ENCODE data around the gene EPHA6. TPM values are rescaled to one million over a fixed set of nuclear protein-coding genes. Genes with fewer than 3 reads are reported as not detected.

Gene EPHA6
- total RNA-seq, 1 experiment from 2014 or later, result 1.2 TPM

- POLR2A ChIA-PET (ENCODE audit: unreplicated experiment), result no interaction called here
- intact Hi-C loops (cut with micrococcal nuclease; ENCODE audit: unreplicated experiment), result no loop called here
- H3K9me3 ChIP-seq (ENCODE audit: insufficient read depth, low read depth), result no peaks in the 10 kb centered on the region
Measured at GRCh38 chr3:97347780-97348179, 533.4 kb downstream of the EPHA6 start.

GRCh38 chr3:97350971-97351370 is 536.6 kb downstream of the EPHA6 start:
- Histone ChIP-seq H3F3A (ENCODE audit: insufficient read depth, low read depth) (no peaks in the 10 kb centered on the region), H3K9me2 (ENCODE audit: insufficient read depth) (no peaks in the 10 kb centered on the region; the same call in 1 of the 2 replicates), H3K4me3 (no peak overlapping the region), H3K27ac (no peak overlapping the region), H3K4me2 (no peak overlapping the region), H4K20me1 (ENCODE audit: insufficient read depth) (no peaks in the 10 kb centered on the region), H3K9me3 (ENCODE audit: insufficient read depth, low read depth) (no peaks in the 10 kb centered on the region), H3K36me3 (ENCODE audit: low read depth) (no peaks in the 10 kb centered on the region), H3K27me3 (ENCODE audit: insufficient read depth, low read depth) (no peaks in the 10 kb centered on the region), H2AFZ (no peak overlapping the region), H3K79me2 (ENCODE audit: low read depth) (no peaks in the 10 kb centered on the region), H3K4me1 (replicated peaks; ENCODE audit: insufficient read depth) (no peaks in the 10 kb centered on the region)
- TF ChIP-seq CTCF (conservative IDR thresholded peaks at IDR 0.05) (no peak), EZH2 (IDR thresholded peaks at IDR 0.05; ENCODE audit: low read depth) (no peak)
- no peak for DNase-seq
- ChIA-PET CTCF (no interaction called here), POLR2A (ENCODE audit: unreplicated experiment) (no interaction called here)
- intact Hi-C loops (cut with micrococcal nuclease; ENCODE audit: unreplicated experiment), result no loop called here
- BruUV-seq (replicated peaks), result no TSS peak

More at GRCh38 chr3:97347780-97348179, 533.4 kb downstream of the EPHA6 start:
- Histone ChIP-seq H3F3A (ENCODE audit: insufficient read depth, low read depth) (no peaks in the 10 kb centered on the region), H4K20me1 (ENCODE audit: insufficient read depth) (no peaks in the 10 kb centered on the region), H3K9me2 (ENCODE audit: insufficient read depth) (no peaks in the 10 kb centered on the region), H3K4me2 (no peak overlapping the region), H3K79me2 (ENCODE audit: low read depth) (no peaks in the 10 kb centered on the region), H3K36me3 (ENCODE audit: low read depth) (no peaks in the 10 kb centered on the region), H3K4me1 (replicated peaks; ENCODE audit: insufficient read depth) (no peaks in the 10 kb centered on the region), H3K4me3 (no peak overlapping the region), H3K27me3 (ENCODE audit: insufficient read depth, low read depth) (no peaks in the 10 kb centered on the region), H2AFZ (no peak overlapping the region), H3K27ac (no peak overlapping the region)
- no peak for DNase-seq
- CTCF ChIA-PET, result no interaction called here
- BruUV-seq (replicated peaks), result no TSS peak
- no peak for TF ChIP-seq CTCF (conservative IDR thresholded peaks at IDR 0.05)
- TF ChIP-seq EZH2 (IDR thresholded peaks at IDR 0.05; ENCODE audit: low read depth), result no peak

GRCh38 chr3:97353176-97353575 is 538.8 kb downstream of the EPHA6 start:
- H4K20me1 ChIP-seq (ENCODE audit: insufficient read depth), result no peaks in the 10 kb centered on the region
- no peak overlapping the region for H2AFZ ChIP-seq
- ChIA-PET CTCF (no interaction called here), POLR2A (ENCODE audit: unreplicated experiment) (no interaction called here)
- BruUV-seq (replicated peaks), result no TSS peak
- no peaks in the 10 kb centered on the region for H3K36me3 ChIP-seq (ENCODE audit: low read depth)
- H3K4me2 ChIP-seq, result no peak overlapping the region
- no peaks in the 10 kb centered on the region for H3F3A ChIP-seq (ENCODE audit: insufficient read depth, low read depth)
- H3K9me3 ChIP-seq (ENCODE audit: insufficient read depth, low read depth), result no peaks in the 10 kb centered on the region
- H3K9me2 ChIP-seq (ENCODE audit: insufficient read depth), result no peaks in the 10 kb centered on the region; the same call in 1 of the 2 replicates
- no peaks in the 10 kb centered on the region for H3K79me2 ChIP-seq (ENCODE audit: low read depth)
- H3K27ac ChIP-seq, result no peak overlapping the region
- intact Hi-C loops (cut with micrococcal nuclease; ENCODE audit: unreplicated experiment), result no loop called here
- TF ChIP-seq CTCF (conservative IDR thresholded peaks at IDR 0.05) (no peak), EZH2 (IDR thresholded peaks at IDR 0.05; ENCODE audit: low read depth) (no peak)
- DNase-seq, result no peak
- H3K4me1 ChIP-seq (replicated peaks; ENCODE audit: insufficient read depth), result no peaks in the 10 kb centered on the region
- H3K4me3 ChIP-seq, result no peak overlapping the region
- no peaks in the 10 kb centered on the region for H3K27me3 ChIP-seq (ENCODE audit: insufficient read depth, low read depth)
